Left ventricle myocardium inferior (tissue), 1 donor: ENCODE measurements around the gene LCK. TPM values are rescaled to one million over a fixed set of nuclear protein-coding genes. Genes with fewer than 3 reads are reported as not detected.
"Not testable (repeated sequence)": the region's sequence is repeated elsewhere in the genome, so short reads cannot be mapped to it uniquely, and the experiment has no call there.

Experiments
- DNase-seq: peaks from one replicate; pipeline ENCODE4 v3.0.0-alpha.2; 2020
- H3K27ac ChIP-seq: fragments of 200-600 bp; replicated peaks from 2 replicates; pipeline ENCODE4 v1.8.0; 2021
- H3K27me3 ChIP-seq: fragments of 200-600 bp; 2 replicates; pipeline ENCODE4 v1.8.0; 2021; ENCODE audit warnings: low read depth
- H3K36me3 ChIP-seq: fragments of 200-600 bp; 2 replicates; pipeline ENCODE4 v1.8.0; 2021
- H3K4me1 ChIP-seq: fragments of 200-600 bp; 2 replicates; pipeline ENCODE4 v1.8.0; 2021
- H3K4me3 ChIP-seq: fragments of 200-600 bp; 2 replicates; pipeline ENCODE4 v1.8.0; 2021; ENCODE audit warnings: mild to moderate bottlenecking, moderate library complexity
- H3K9me3 ChIP-seq: fragments of 200-600 bp; replicated peaks from 2 replicates; pipeline ENCODE4 v1.8.0; 2021
- intact Hi-C: fragments of 100-400 bp; cut with micrococcal nuclease; formaldehyde crosslinking; loops from one replicate; pipeline ENCODE4 v1.11.0; 2022
- total RNA-seq: library from RNA; stranded (reverse); fragmentation: NEBNext Ultra II Directional; extraction: Animal tissue kit (Norgen Biotek cat#: 25700); gene quantifications from one replicate; pipeline ENCODE4 v1.2.1, GENCODE V29; 2021
- TF ChIP-seq, protein P1 (sequence below): fragments of 200-600 bp; IDR thresholded peaks from 2 replicates; pipeline ENCODE4 v1.8.0; 2021; ENCODE audit warnings: antibody characterized with exemption, mild to moderate bottlenecking, borderline replicate concordance
- donor health status: DM: no; HTN: yes; CAD: no; lungs with severe emphysema.

LCK gene
- total RNA-seq, 1 donor from 2014 or later = 0.63 TPM

DNA sequence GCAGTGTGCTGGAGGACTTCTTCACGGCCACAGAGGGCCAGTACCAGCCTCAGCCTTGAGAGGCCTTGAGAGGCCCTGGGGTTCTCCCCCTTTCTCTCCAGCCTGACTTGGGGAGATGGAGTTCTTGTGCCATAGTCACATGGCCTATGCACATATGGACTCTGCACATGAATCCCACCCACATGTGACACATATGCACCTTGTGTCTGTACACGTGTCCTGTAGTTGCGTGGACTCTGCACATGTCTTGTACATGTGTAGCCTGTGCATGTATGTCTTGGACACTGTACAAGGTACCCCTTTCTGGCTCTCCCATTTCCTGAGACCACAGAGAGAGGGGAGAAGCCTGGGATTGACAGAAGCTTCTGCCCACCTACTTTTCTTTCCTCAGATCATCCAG is 34.6 kb downstream of the LCK start:
- Histone ChIP-seq H3K27me3 (no peaks in the 10 kb centered on the region), H3K9me3 (no peaks in the 10 kb centered on the region), H3K36me3 (no peaks in the 10 kb centered on the region), H3K4me3 (no peak overlapping the region), H3K4me1 (no peaks in the 10 kb centered on the region), H3K27ac (no peak overlapping the region)
- intact Hi-C loops = no loop called here
- DNase-seq = no peak
- TF ChIP-seq, protein P1, sequence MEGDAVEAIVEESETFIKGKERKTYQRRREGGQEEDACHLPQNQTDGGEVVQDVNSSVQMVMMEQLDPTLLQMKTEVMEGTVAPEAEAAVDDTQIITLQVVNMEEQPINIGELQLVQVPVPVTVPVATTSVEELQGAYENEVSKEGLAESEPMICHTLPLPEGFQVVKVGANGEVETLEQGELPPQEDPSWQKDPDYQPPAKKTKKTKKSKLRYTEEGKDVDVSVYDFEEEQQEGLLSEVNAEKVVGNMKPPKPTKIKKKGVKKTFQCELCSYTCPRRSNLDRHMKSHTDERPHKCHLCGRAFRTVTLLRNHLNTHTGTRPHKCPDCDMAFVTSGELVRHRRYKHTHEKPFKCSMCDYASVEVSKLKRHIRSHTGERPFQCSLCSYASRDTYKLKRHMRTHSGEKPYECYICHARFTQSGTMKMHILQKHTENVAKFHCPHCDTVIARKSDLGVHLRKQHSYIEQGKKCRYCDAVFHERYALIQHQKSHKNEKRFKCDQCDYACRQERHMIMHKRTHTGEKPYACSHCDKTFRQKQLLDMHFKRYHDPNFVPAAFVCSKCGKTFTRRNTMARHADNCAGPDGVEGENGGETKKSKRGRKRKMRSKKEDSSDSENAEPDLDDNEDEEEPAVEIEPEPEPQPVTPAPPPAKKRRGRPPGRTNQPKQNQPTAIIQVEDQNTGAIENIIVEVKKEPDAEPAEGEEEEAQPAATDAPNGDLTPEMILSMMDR = no peak

DNA sequence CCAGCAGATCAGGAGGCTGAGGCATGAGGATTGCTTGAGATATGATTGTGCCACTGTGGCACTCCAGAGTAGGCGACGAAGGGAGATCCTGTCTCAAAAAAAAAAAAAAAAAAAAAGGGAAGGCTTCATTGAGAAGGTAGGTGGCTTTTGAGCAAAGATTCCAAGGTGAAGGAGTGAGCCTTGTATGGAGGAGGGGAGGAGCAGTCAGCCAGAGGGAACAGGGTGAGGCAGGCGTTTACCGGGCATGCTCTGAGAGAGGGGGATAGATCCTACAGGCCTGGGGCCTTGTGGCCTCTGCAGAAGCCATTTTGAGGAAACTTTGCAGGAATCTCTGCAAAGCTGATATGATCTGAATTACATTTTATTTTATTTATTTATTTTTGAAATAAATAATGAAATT is 35.7 kb downstream of the LCK start:
- DNase-seq = no peak
- intact Hi-C loops = no loop called here
- no peak overlapping the region for H3K4me3 ChIP-seq
- TF ChIP-seq, protein P1 = no peak
- no peak overlapping the region for H3K27ac ChIP-seq
- H3K27me3 ChIP-seq = no peaks in the 10 kb centered on the region
- H3K9me3 ChIP-seq = no peaks in the 10 kb centered on the region
- H3K36me3 ChIP-seq = no peaks in the 10 kb centered on the region
- peaks cover 8% of the 10 kb centered on the region for H3K4me1 ChIP-seq

DNA sequence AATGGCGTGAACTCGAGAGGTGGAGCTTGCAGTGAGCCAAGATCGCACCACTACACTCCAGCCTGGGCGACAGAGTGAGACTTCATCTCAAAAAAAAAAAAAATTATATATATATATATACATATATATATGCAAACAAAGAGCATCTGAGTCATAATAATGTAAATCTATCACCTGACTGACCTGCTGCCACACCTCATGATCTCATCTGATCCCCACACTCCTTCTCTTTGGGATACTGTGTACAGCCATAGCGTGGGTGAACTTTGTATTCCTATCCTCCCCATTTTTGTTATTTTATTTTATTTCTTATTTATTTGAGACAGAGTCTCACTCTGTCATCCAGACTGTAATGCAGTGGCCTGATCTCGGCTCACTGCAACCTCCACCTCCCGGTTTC is 38.2 kb downstream of the LCK start:
- DNase-seq = no peak
- TF ChIP-seq, protein P1 = no peak
- H3K4me3 ChIP-seq = no peak overlapping the region
- no peaks in the 10 kb centered on the region for H3K36me3 ChIP-seq
- H3K9me3 ChIP-seq = no peaks in the 10 kb centered on the region
- peaks cover 23% of the 10 kb centered on the region for H3K4me1 ChIP-seq
- intact Hi-C loops = no loop called here
- no peak overlapping the region for H3K27ac ChIP-seq
- no peaks in the 10 kb centered on the region for H3K27me3 ChIP-seq

DNA sequence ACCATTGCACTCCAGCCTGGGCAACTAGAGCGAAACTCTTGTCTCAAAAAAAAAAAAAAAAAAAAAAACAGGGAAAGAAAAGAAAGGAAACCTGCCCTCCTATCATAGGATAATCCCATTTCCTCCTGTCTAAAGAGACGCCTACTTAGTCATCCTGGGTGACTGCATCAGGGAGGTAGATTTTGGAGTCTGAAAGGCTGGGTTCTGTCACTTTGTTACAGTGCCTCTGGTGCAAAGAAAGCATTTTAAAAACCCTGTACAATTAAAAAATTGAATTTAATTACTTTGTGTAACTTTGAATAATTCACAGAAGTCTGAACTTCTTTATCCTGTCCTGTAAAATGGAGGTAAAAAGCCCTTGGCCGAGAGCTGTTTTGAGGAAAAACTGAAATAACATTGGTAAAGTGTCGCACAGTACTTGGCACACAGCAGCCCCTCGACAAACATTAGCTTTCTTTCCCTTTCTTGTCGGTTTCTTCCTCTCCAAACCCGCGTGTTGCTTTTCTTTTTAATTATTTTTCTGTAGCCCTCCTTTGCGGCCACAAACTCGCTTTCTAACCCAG is 40.2 kb downstream of the LCK start:
- TF ChIP-seq, protein P1 = no peak

DNA sequence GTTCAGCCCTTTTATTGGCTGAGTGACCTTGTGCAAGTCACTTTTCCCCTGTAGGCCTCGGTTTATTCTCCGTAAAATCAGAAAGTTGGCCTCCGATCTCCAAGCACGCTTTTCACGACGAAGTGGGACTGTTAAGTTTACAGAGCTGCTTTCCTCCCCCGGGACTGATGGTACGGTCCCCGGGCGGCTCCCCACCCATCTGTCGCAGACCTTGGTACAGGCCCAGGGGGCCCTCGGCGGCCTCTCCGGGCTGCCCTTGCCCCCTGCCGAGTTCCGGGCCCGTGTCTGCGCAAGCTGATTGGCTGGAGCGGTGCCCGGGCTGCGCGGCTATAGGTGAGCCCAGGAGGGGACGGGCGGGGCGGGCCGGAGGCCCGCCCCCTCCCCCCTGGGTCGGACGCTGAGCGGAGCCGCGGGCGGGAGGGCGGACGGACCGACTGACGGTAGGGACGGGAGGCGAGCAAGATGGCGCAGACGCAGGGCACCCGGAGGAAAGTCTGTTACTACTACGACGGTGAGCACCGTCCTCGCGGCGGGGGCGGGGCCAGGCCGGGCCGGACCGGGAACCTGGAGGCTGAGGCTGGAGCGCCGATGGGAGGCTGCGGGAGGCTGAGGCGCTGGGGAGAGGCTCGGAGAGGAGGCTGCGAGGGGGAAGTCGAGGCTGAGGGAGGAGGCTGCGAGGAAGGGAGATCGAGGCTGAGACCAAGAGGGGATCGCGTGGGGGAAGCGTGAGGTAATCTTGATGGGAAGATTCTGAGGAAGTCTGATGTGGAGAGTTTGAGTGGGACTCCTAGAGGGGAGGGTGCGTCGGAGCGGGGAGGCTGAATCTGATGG is 40.9 kb downstream of the LCK start, which contains the start of gene HDAC1:
Gene HDAC1, plus strand, starts transcription at position 376 of the 831 bp plus-strand sequence. Its CDS starts 87 bp downstream, at position 463.
- no peaks in the 10 kb centered on the region for H3K9me3 ChIP-seq
- intact Hi-C loops = no loop called here
- H3K36me3 ChIP-seq = no peaks in the 10 kb centered on the region
- H3K27me3 ChIP-seq = no peaks in the 10 kb centered on the region
- H3K27ac ChIP-seq = peak within 1 kb of the TSS; percentile 88
- TF ChIP-seq, protein P1 = no peak
- peak; percentile 97 for DNase-seq
- H3K4me3 ChIP-seq = peak within 1 kb of the TSS; percentile 88
- peaks cover 26% of the 10 kb centered on the region for H3K4me1 ChIP-seq

More for the DNA sequence above, 40.2 kb downstream of the LCK start:
- Histone ChIP-seq H3K4me3 (peak overlapping the region; percentile 88), H3K27me3 (no peaks in the 10 kb centered on the region), H3K36me3 (no peaks in the 10 kb centered on the region), H3K4me1 (peaks cover 26% of the 10 kb centered on the region), H3K9me3 (no peaks in the 10 kb centered on the region), H3K27ac (peak overlapping the region; percentile 88)
- no peak for DNase-seq
- intact Hi-C loops = no loop called here

DNA sequence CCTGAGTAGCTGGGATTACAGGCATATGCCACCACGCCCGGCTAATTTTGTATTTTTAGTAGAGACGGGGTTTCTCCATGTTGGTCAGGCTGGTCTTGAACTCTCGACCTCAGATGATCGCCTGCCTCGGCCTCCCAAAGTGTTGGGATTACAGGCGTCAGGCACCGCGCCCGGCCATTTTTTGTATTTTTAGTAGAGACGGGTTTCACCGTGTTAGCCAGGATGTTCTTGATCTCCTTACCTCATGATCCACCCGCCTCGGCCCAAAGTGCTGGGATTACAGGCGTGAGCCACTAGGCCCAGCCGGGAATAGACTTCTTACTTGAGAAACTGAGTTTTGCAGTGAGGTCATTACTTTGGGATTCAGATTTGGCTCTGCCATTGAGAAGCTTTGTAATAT is 47.1 kb downstream of the LCK start:
- H3K27ac ChIP-seq, H3K27me3 ChIP-seq, intact Hi-C loops, DNase-seq, H3K36me3 ChIP-seq, H3K4me1 ChIP-seq, H3K9me3 ChIP-seq, H3K4me3 ChIP-seq: not testable (repeated sequence)
